HepG2 (cell line): ENCODE results near the gene CNBD2. TPM values are rescaled to one million over a fixed set of nuclear protein-coding genes. Genes with fewer than 3 reads are reported as not detected.
A peak's percentile ranks its signal among the peaks of the same experiment; 100 is the strongest.

Source experiments
- MED13 ChIP-seq: sonication (generic); formaldehyde crosslinking; IDR thresholded peaks from 2 replicates; pipeline ENCODE4 v1.5.0; 2020; ENCODE audit warnings: missing genetic modification reagents
- RERE ChIP-seq: IDR thresholded peaks from 2 replicates; pipeline ENCODE4 v1.6.1; 2016; ENCODE audit warnings: low read depth, missing genetic modification reagents, missing compliant biosample characterization
- SAP130 ChIP-seq: IDR thresholded peaks from 2 replicates; pipeline ENCODE4 v1.6.1; 2016; ENCODE audit warnings: low read depth
- TBX2 ChIP-seq: sonication (generic); formaldehyde crosslinking; IDR thresholded peaks from 2 replicates; pipeline ENCODE4 v1.5.0; 2020; ENCODE audit warnings: missing genetic modification reagents, mild to moderate bottlenecking, borderline replicate concordance
- TBX3 ChIP-seq: fragments of 450-650 bp; IDR thresholded peaks from 2 replicates; pipeline ENCODE4 v1.6.1; 2017; ENCODE audit warnings: antibody characterized with exemption, mild to moderate bottlenecking, inconsistent platforms, borderline replicate concordance
- ZBTB40 ChIP-seq, 2 experiments: fragments of 450-650 bp in 1 of 2; sonication (generic) in 1 of 2; formaldehyde crosslinking in 1 of 2; IDR thresholded peaks; 2 replicates each; pipeline versions ENCODE4 v1.6.1 to v1.8.0; 2016 to 2022; ENCODE audit warnings: antibody characterized with exemption in 1 of 2, mild to moderate bottlenecking in 1 of 2, missing genetic modification reagents in 1 of 2
- ZNF431 ChIP-seq: sonication (generic); formaldehyde crosslinking; IDR thresholded peaks from 2 replicates; pipeline ENCODE4 v1.9.0; 2022; ENCODE audit warnings: missing genetic modification reagents, low read depth, mild to moderate bottlenecking, borderline replicate concordance
- ZNF557 ChIP-seq: sonication (generic); formaldehyde crosslinking; IDR thresholded peaks from 2 replicates; pipeline ENCODE4 v1.4.0; 2020; ENCODE audit warnings: missing genetic modification reagents
- ZNF674 ChIP-seq: sonication (generic); formaldehyde crosslinking; IDR thresholded peaks from 2 replicates; pipeline ENCODE4 v1.5.0; 2020; ENCODE audit warnings: low read depth, mild to moderate bottlenecking, missing genetic modification reagents
- ZNF709 ChIP-seq: sonication (generic); formaldehyde crosslinking; IDR thresholded peaks from 2 replicates; pipeline ENCODE4 v1.5.0; 2020; ENCODE audit warnings: mild to moderate bottlenecking, missing genetic modification reagents
- polyA plus RNA-seq, 8 experiments: library from polyadenylated mRNA; depleted of rRNA in 3 of 8; stranded (reverse) in 7 of 8; unstranded in 1 of 8; fragments of >200 nt; fragmentation: Illumina TruSeq in 4 of 8; extraction: Trizol in 4 of 8; gene quantifications; 2 replicates each; pipeline versions ENCODE4 v1.2.1 to v1.2.3, GENCODE V29; 2011 to 2016; ENCODE audit warnings: low read depth in 4 of 8, missing spikeins in 1 of 8, mixed read lengths in 1 of 8; ENCODE audit not compliant: insufficient read depth in 1 of 8
- total RNA-seq, 5 experiments: library from RNA; depleted of rRNA; stranded (reverse); fragments of >200 nt; fragmentation: Illumina TruSeq; extraction: Trizol; gene quantifications; 2 replicates each; pipeline ENCODE4 v1.2.3, GENCODE V29; 2016; ENCODE audit warnings: low read depth in 1 of 5
- TF ChIP-seq, protein P1 (sequence below): sonication (generic); formaldehyde crosslinking; IDR thresholded peaks from 2 replicates; pipeline ENCODE4 v1.8.1; 2023; ENCODE audit warnings: mild to moderate bottlenecking, missing genetic modification reagents, borderline replicate concordance

The CNBD2 gene
- total and polyA plus RNA-seq, 2 of the 13 experiments (the other 11 are each of a cell fraction or from before 2014, with no cell fraction given), result 12.4 to 22.8 TPM

GRCh38 chr20:36050436-36051317, 82.3 kb downstream of the CNBD2 start (continued):
- TF ChIP-seq ZNF674 (CRISPR knock-in tag) (peak; percentile 94), ZNF557 (CRISPR knock-in tag) (no peak), ZNF709 (CRISPR knock-in tag) (peak; percentile 91), MED13 (CRISPR knock-in tag) (peak; percentile 56; the same call in 1 of the 2 replicates), TBX2 (CRISPR knock-in tag) (peak; percentile 98), RERE (no peak), TBX3 (no peak), SAP130 (peak; percentile 94), ZNF431 (CRISPR knock-in tag) (0 out of 2 replicates have a peak, but pooled peaks have one; percentile 30), ZBTB40 (IDR thresholded peaks at IDR 0.05) (peak; percentile 98), ZBTB40 (CRISPR knock-in tag; IDR thresholded peaks at IDR 0.05) (peak; percentile 89)
- TF ChIP-seq, protein P1, sequence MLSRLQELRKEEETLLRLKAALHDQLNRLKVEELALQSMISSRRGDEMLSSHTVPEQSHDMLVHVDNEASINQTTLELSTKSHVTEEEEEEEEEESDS (CRISPR knock-in tag), result peak; percentile 97; the same call in 1 of the 2 replicates
